HG02798 (cell line): ENCODE measurements around the gene ENOX1.

ENCODE experiments used
- ATAC-seq: cut with Tn5 transposase; IDR thresholded peaks from one replicate; pipeline ENCODE4 v1.9.1; 2021; ENCODE audit warnings: mild to moderate bottlenecking; ENCODE audit not compliant: unreplicated experiment, poor library complexity

Gene ENOX1

GRCh38 chr13:43558939-43559338 is 227.8 kb downstream of the ENOX1 start:
- ATAC-seq, result no peak

- no peak for ATAC-seq
Observed at GRCh38 chr13:43558326-43558725, 228.4 kb downstream of the ENOX1 start.

GRCh38 chr13:43555667-43556066 is 231.1 kb downstream of the ENOX1 start:
- no peak for ATAC-seq

GRCh38 chr13:43551897-43552456 is 234.8 kb downstream of the ENOX1 start:
- ATAC-seq, result no peak

DNA sequence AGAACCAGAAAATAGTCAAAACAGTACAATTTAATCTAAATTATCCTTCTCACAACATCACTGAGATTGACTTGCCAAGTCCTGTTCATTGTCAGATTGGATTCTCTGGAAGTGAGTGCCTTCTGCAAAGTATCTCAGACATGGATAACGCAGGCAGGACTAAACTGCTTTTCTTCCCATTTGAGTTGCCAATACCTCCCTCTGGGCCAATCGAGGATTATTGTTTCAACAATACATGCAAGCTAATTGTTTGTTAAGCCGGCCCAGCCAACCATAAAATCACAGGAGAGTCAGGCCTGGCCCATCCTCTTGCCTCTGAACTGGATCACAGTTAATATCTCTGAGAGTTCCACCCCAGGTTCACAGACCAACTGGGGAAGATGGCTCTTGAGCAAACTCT is 240.0 kb downstream of the ENOX1 start:
- ATAC-seq, result no peak

- ATAC-seq, result no peak
Observed at GRCh38 chr13:43546251-43546650, 240.5 kb downstream of the ENOX1 start.

- no peak for ATAC-seq
Observed at GRCh38 chr13:43545317-43545874, 241.4 kb downstream of the ENOX1 start.

DNA sequence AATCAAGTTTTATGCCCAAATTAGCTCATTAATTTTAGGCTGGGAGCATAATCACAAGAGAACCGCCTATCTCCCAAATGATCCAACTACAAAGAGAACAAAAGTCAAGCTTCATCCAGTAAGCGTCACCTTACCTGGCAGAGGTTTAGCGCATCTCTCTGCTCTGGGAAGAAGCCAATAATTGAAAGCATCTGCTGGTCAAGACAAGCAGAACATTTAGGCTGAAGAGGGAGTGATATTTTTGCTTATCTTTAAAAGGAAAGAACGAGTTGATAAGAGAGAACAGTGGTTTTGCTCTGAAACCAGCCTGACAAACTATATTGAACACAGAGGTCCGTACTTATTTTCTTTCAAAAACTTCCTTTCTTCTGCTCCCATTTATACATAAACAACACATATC is 242.1 kb downstream of the ENOX1 start:
- ATAC-seq, result no peak

DNA sequence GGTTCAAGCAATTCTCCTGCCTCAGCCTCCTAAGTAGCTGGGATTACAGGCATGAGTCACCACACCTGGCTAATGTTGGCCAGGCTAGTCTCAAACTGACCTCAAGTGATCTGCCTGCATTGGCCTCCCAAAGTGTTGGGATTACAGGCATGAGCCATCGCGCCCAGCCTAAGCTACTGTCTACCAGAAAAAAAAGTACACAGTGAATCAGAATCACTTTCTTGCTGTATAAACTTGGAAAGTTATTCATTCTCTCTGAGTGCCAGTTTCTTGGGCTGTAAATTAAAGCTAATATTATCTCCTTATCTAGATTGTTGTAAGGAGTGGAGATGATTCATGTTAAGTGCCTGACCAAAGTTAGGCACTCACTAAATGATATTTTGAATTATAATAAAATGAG is 242.8 kb downstream of the ENOX1 start:
- no peak for ATAC-seq

- no peak for ATAC-seq
Observed at GRCh38 chr13:43543331-43543730, 243.4 kb downstream of the ENOX1 start.

- no peak for ATAC-seq
Observed at GRCh38 chr13:43537124-43537523, 249.6 kb downstream of the ENOX1 start.

DNA sequence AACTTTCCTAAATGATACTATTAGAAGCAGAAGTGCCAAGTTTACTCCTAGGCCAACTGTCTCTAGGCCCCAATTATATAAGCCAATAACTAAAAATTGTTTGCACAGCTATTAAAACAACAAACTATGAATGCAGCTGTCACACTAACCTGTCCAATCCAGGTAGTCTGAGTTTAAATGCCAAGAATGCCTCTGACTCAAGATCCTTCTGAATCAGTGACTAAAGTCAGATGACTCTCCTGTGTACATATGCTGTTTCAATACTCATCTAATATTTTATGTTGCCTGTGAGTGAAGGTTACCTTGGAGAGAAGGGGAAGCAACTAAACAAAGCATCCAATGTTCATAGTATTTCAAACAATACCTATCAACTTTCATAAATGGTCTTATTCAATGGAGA is 257.0 kb downstream of the ENOX1 start:
- ATAC-seq, result no peak

DNA sequence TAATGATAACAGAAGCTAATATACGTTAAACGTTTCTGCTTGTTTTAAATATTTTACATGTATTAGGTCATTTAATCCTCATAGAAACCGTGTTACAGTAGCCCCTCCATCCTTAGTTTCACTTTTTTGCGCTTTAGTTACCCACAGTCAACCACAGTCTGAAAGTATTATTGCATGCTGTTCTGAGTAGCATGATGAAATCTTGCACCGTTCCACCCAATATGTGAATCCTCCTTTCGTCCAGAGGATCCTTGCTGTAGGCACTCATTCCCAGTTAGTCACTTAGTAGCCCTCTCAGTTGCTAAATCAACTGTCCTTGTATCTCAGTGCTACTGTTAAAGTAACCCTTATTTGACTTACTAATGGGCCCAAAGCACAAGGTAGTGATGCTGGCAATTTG is 257.8 kb downstream of the ENOX1 start:
- no peak for ATAC-seq

DNA sequence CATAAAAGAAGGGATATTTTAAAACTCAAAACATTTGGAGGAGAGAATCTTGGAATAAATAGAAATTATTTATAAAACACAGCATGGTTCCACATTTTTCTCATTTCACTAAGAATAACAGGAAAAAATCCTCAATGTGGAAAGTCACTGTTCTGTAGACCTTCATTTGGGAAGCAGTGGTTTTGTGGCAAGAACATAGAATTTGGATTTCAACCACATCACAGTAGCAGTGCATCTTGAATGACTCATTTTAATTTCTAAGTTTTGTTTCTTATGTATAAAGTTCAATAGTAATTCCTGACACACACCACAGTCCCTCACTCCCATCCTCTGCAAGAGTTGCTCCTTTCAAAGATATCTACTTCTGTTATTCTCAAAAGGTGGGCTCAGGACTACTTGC is 264.0 kb downstream of the ENOX1 start:
- ATAC-seq, result no peak

DNA sequence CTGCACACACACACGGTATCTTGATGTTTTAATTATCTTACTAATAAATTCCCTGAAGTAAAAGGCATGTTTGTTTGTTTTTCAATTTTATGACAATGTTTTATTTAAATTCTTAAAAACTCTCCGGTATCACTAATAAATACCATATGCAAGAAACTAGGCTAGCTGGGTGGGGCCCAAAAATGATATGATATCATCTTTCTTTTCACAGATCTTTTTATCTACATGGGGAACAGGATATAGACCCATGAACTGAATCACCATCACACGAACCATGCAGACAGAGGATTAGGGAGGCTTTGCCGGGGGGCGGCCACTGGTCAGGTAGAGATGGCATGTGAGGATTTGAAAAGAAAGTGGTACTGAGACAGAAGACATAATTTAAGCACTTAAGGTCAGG is 266.4 kb downstream of the ENOX1 start:
- ATAC-seq, result no peak

GRCh38 chr13:43518833-43519232 is 267.9 kb downstream of the ENOX1 start:
- no peak for ATAC-seq

GRCh38 chr13:43516401-43516833 is 270.4 kb downstream of the ENOX1 start:
- no peak for ATAC-seq

DNA sequence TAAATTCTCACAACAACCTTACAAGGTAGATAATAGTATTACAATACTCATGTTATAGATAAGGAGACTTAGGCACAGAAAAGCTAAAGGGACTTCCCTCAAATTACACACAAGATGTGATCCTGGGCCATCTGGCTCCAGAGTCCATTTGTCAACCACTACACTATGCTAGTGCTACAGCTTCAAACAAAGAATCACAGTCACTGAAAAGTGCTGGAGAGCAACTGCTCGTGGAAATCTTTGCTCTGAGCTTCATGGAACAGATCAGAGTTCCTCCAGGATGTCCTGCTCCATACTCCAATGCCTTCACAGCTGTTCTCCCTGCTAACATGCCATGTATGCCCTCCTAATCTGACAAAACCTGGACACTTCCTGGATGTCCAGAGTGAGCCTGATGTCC is 271.2 kb downstream of the ENOX1 start:
- no peak for ATAC-seq

GRCh38 chr13:43514311-43514710 is 272.5 kb downstream of the ENOX1 start:
- ATAC-seq, result no peak

DNA sequence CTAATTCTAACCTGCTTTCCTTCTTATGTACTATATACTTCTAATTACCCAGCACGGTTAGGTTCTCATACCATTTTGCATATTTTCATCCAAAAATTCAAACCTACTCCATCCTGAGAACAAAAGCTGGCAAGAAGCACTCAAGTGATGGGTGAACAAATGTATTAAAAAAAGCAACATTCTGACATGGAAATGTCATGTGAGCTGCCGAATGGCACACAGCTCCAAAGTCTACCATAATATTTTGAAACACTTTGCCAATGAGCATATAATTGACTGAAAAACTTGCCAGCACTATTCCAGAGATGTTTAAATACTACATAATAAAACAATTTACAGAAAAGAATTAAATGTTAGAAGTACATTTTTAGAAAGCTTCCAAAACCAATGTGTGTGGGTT is 274.6 kb downstream of the ENOX1 start:
- ATAC-seq, result no peak

GRCh38 chr13:43510956-43511901 is 275.5 kb downstream of the ENOX1 start:
- no peak for ATAC-seq

DNA sequence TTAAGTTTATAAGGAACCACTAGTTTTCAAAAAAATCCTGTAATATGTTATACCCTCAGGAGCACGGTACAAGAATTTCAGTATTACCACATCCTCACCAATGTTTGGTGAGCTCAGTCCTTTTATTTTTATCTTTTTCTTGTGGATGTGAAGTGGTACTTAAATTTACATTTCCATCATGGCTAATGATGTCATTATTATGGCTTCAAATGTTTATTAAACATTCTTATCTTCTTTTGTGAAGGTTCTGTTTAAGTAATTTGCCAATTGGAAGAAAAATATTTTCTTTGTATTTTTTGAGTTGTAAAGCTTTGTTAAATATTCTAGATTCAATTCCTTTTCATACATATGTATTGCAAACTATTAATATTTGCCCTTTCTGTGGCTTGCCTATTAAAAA is 291.0 kb downstream of the ENOX1 start:
- no peak for ATAC-seq
